ENCODE measurements around the gene AHR.

DNA sequence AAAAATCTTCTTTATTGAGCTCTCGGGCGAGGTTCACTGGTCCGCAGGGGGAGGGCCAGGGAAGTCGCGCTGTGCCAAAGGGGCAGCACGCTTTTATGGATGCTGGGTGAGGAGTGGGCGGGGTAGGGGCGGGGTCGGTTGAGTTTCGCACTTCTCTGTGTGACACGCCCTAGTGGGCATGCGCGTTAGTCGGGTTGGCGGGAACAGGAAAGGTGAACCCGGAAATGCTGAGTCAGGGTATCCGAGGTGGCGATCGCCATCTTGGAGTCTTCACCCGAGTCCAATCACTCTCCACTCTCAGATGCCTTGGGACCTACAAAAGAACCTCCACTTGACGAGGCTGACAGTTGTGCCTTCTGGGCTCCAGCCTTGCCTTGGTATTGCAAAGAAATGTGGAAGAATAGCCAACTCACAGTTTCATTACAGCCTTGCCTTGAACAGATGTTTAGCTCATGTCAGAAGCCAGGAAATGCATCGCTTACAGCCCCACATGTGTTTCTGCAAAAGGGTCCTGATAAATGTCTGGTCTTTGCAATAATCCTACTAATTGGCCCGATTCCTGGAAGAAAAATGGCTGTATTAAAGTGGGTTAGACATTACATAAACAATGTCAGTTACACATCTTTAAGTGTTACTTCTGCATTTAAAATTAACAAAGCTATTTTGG lies 64.1 kb downstream of the AHR start:
- TF ChIP-seq, protein P1, sequence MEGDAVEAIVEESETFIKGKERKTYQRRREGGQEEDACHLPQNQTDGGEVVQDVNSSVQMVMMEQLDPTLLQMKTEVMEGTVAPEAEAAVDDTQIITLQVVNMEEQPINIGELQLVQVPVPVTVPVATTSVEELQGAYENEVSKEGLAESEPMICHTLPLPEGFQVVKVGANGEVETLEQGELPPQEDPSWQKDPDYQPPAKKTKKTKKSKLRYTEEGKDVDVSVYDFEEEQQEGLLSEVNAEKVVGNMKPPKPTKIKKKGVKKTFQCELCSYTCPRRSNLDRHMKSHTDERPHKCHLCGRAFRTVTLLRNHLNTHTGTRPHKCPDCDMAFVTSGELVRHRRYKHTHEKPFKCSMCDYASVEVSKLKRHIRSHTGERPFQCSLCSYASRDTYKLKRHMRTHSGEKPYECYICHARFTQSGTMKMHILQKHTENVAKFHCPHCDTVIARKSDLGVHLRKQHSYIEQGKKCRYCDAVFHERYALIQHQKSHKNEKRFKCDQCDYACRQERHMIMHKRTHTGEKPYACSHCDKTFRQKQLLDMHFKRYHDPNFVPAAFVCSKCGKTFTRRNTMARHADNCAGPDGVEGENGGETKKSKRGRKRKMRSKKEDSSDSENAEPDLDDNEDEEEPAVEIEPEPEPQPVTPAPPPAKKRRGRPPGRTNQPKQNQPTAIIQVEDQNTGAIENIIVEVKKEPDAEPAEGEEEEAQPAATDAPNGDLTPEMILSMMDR (IDR thresholded peaks at IDR 0.05): no peak
- no peak for TF ChIP-seq POLR2AphosphoS5 (IDR thresholded peaks at IDR 0.05)
- TF ChIP-seq POLR2A (IDR thresholded peaks at IDR 0.05): no peak

Measured in stomach (tissue), 4 donors.